RCC 7860 (cell line): Measurements from ENCODE around the gene PADI1.

Experiments
- DNase-seq: peaks from one replicate; pipeline ENCODE4 v3.0.0-alpha.2; 2015; ENCODE audit warnings: low spot score
- FAIRE-seq: peaks from 2 replicates; lab custom pipeline; 2012; peaks lifted over from hg19 to GRCh38; lab: Jason Lieb, UNC

PADI1 gene

GRCh38 chr1:17181781-17182464 lies 23.0 kb upstream of the PADI1 start:
- DNase-seq (no peak), FAIRE-seq (no peak)

- FAIRE-seq (no peak), DNase-seq (no peak)
Observed at GRCh38 chr1:17183388-17184160, 21.4 kb upstream of the PADI1 start.

GRCh38 chr1:17184161-17184665 lies 20.7 kb upstream of the PADI1 start:
- FAIRE-seq, result no peak
- DNase-seq, result no peak

- FAIRE-seq, result no peak
- no peak for DNase-seq
Observed at GRCh38 chr1:17184822-17185484, 20.0 kb upstream of the PADI1 start.

- FAIRE-seq, result no peak
- no peak for DNase-seq
Observed at GRCh38 chr1:17185485-17185860, 19.5 kb upstream of the PADI1 start.

GRCh38 chr1:17186216-17186909 lies 18.6 kb upstream of the PADI1 start:
- DNase-seq (no peak), FAIRE-seq (no peak)

GRCh38 chr1:17187051-17187450 lies 17.9 kb upstream of the PADI1 start:
- DNase-seq (no peak), FAIRE-seq (no peak)

- DNase-seq, result no peak
- FAIRE-seq, result no peak
Observed at GRCh38 chr1:17188217-17188616, 16.7 kb upstream of the PADI1 start.

GRCh38 chr1:17188889-17189631 lies 15.9 kb upstream of the PADI1 start:
- no peak for FAIRE-seq
- no peak for DNase-seq

GRCh38 chr1:17189632-17189990 lies 15.3 kb upstream of the PADI1 start:
- peak; percentile 78 for DNase-seq

GRCh38 chr1:17190010-17190995 lies 14.6 kb upstream of the PADI1 start:
- peak; percentile 95 for FAIRE-seq
- peak; percentile 96 for DNase-seq

More at GRCh38 chr1:17189632-17189990, 15.3 kb upstream of the PADI1 start:
- no peak for FAIRE-seq

- FAIRE-seq, result no peak
- DNase-seq, result no peak
Observed at GRCh38 chr1:17191990-17192242, 13.0 kb upstream of the PADI1 start.

- DNase-seq (no peak), FAIRE-seq (no peak)
Observed at GRCh38 chr1:17192394-17193221, 12.3 kb upstream of the PADI1 start.

GRCh38 chr1:17193222-17194132 lies 11.5 kb upstream of the PADI1 start:
- FAIRE-seq, result no peak
- DNase-seq, result no peak

- DNase-seq (no peak), FAIRE-seq (no peak)
Observed at GRCh38 chr1:17194133-17194475, 10.8 kb upstream of the PADI1 start.

GRCh38 chr1:17194615-17195528 lies 10.1 kb upstream of the PADI1 start:
- DNase-seq, result no peak
- FAIRE-seq, result no peak

GRCh38 chr1:17195731-17196130 lies 9.2 kb upstream of the PADI1 start:
- FAIRE-seq, result no peak
- no peak for DNase-seq
